ENCODE measurements around the gene SCD.
"Not testable (repeated sequence)": the region's sequence is repeated elsewhere in the genome, so short reads cannot be mapped to it uniquely, and the experiment has no call there.

The SCD gene

DNA sequence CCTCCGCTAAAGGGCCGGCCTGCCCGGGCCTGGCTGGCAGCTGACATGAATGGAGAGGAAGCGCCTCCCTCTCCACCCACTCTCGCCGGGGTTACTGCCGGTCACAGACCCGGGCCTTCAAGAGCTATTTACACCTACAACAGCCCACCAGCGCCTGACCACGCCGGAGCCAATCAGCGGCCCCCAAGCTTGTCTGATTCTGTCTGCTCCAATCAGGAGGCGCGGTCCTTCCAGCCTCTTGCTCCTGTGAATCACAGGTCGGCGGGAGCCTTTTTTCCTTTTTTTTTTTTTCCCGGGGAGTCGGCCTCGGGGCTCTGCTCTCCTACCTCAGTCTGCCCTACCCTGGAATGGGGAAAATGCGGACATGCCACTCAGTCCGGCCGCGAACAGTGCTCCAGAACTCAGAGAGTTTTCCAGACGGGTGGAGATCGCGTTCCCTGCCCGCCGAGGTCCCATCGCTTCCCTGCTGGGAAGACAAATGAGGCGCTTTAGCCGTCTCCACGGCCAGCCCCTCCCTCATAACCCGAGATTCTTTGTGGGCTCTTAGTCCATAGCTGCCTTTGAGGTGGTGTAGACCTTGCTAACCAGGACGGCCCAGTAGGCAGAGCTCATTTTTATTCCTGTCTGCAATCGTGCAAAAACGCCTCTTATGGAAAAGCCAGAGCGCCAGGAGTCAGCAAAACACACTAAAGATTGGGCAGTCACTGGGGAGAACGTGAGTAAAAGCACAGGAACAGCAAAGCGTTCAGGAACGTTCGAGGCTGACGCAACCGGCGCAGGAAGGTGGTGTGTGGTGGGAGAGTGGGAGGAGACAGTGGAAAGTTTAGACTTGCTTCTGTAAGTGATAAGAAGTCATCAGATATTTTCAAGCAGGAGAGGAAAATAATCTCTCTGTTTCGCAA, 26.5 kb downstream of the SCD start:
- Histone ChIP-seq H3K9me3 (ENCODE audit: low read depth, low read length) (no peaks in the 10 kb centered on the region), H3K9ac (ENCODE audit: insufficient read length) (no peak overlapping the region), H3K36me3 (ENCODE audit: insufficient read depth, low read length) (no peaks in the 10 kb centered on the region), H3K27ac (no peak overlapping the region), H3K4me3 (no peak overlapping the region)
- TF ChIP-seq FOXP2 (optimal IDR thresholded peaks at IDR 0.05; ENCODE audit: control extremely low read depth, extremely low read length, insufficient read depth) (no peak), EZH2 (IDR thresholded peaks at IDR 0.05) (no peak), POLR2AphosphoS5 (IDR thresholded peaks at IDR 0.05; ENCODE audit: borderline replicate concordance, low read depth, low read length) (no peak; the same call in 1 of the 2 replicates)
- DNase-seq (ENCODE audit: low read depth, low spot score): no peak

GRCh38 chr10:100374200-100374655, 27.2 kb downstream of the SCD start:
- Histone ChIP-seq H3K27ac (no peak overlapping the region), H3K36me3 (ENCODE audit: insufficient read depth, low read length) (no peaks in the 10 kb centered on the region)

GRCh38 chr10:100374677-100375353, 27.8 kb downstream of the SCD start:
- not testable (repeated sequence) for H3K9ac ChIP-seq (ENCODE audit: insufficient read length); H3K36me3 ChIP-seq (ENCODE audit: insufficient read depth, low read length); H3K4me3 ChIP-seq; DNase-seq (ENCODE audit: low read depth, low spot score); H3K9me3 ChIP-seq (ENCODE audit: low read depth, low read length); H3K27ac ChIP-seq

More at GRCh38 chr10:100374200-100374655, 27.2 kb downstream of the SCD start:
- no peak for DNase-seq (ENCODE audit: low read depth, low spot score)
- TF ChIP-seq EZH2 (IDR thresholded peaks at IDR 0.05) (no peak), FOXP2 (optimal IDR thresholded peaks at IDR 0.05; ENCODE audit: control extremely low read depth, extremely low read length, insufficient read depth) (no peak), POLR2AphosphoS5 (IDR thresholded peaks at IDR 0.05; ENCODE audit: borderline replicate concordance, low read depth, low read length) (no peak)
- H3K4me3 ChIP-seq: no peak overlapping the region
- H3K9ac ChIP-seq (ENCODE audit: insufficient read length): no peak overlapping the region
- no peaks in the 10 kb centered on the region for H3K9me3 ChIP-seq (ENCODE audit: low read depth, low read length)

DNA sequence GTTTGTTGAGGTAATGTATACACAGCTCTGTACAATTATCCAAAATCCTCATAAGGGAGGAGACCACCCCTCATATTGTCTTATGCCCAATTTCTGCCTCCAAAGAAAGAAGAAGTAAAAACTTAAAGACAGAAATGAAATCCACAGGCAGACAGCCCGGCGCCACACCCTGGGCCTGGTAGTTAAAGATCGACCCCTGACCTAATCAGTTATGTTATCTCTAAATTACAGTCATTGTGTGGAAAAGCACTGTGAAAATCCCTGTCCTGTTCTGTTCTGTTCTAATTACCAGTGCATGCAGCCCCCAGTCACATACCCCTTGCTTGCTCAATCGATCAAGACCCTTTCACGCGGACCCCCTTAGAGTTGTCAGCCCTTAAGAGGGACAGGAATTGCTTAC, 29.6 kb downstream of the SCD start:
- not testable (repeated sequence) for H3K4me3 ChIP-seq

DNA sequence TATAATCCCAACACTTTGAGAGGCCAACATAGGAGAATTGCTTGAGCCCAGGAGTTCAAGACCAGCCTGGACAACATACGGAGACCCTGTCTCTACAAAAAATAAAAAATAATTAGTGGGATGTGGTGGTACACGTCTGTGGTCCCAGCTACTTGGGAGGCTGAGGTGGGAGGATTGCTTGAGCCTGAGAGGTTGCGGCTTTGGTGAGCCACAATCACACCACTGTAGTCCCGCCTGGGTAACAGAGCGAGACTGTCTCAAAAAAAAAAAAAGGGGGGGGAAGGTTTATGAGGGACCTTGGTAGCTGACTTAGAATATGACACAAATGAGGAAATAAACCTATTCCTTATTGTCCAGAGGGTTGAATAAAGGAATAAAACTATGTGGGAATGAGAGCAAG, 30.8 kb downstream of the SCD start:
- H3K9me3 ChIP-seq (ENCODE audit: low read depth, low read length): no peaks in the 10 kb centered on the region
- H3K9ac ChIP-seq (ENCODE audit: insufficient read length): no peak overlapping the region
- no peak overlapping the region for H3K4me3 ChIP-seq
- TF ChIP-seq POLR2AphosphoS5 (IDR thresholded peaks at IDR 0.05; ENCODE audit: borderline replicate concordance, low read depth, low read length) (no peak), EZH2 (IDR thresholded peaks at IDR 0.05) (no peak)
- no peak overlapping the region for H3K27ac ChIP-seq
- H3K36me3 ChIP-seq (ENCODE audit: insufficient read depth, low read length): no peaks in the 10 kb centered on the region
- DNase-seq (ENCODE audit: low read depth, low spot score): no peak

More for the DNA sequence above, 29.6 kb downstream of the SCD start:
- not testable (repeated sequence) for DNase-seq (ENCODE audit: low read depth, low spot score); H3K36me3 ChIP-seq (ENCODE audit: insufficient read depth, low read length); H3K27ac ChIP-seq; H3K9me3 ChIP-seq (ENCODE audit: low read depth, low read length); H3K9ac ChIP-seq (ENCODE audit: insufficient read length)

DNA sequence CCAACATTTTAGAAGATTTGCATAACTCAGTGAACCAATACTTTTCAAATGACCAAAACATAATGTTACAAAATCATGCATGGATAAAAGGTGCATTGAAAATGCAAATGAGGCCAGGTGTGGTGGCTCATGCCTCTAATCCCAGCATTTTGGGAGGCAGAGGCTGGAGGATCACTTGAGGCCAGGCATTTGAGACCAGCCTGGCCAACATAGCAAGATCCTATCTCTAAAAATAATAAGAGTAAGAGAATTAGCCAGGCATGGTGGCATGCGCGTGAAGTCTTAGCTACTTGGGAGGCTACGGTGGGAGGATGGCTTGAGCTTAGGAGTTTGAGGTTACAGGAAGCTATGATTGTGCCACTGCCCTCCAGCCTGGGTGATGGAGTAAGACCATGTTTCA, 33.4 kb downstream of the SCD start:
- TF ChIP-seq EZH2 (IDR thresholded peaks at IDR 0.05): no peak
- TF ChIP-seq FOXP2 (optimal IDR thresholded peaks at IDR 0.05; ENCODE audit: control extremely low read depth, extremely low read length, insufficient read depth): no peak
- TF ChIP-seq POLR2AphosphoS5 (IDR thresholded peaks at IDR 0.05; ENCODE audit: borderline replicate concordance, low read depth, low read length): no peak
- Histone ChIP-seq H3K4me3 (no peak overlapping the region), H3K36me3 (ENCODE audit: insufficient read depth, low read length) (no peaks in the 10 kb centered on the region), H3K9ac (ENCODE audit: insufficient read length) (no peak overlapping the region), H3K27ac (no peak overlapping the region), H3K9me3 (ENCODE audit: low read depth, low read length) (no peaks in the 10 kb centered on the region)
- no peak for DNase-seq (ENCODE audit: low read depth, low spot score)

DNA sequence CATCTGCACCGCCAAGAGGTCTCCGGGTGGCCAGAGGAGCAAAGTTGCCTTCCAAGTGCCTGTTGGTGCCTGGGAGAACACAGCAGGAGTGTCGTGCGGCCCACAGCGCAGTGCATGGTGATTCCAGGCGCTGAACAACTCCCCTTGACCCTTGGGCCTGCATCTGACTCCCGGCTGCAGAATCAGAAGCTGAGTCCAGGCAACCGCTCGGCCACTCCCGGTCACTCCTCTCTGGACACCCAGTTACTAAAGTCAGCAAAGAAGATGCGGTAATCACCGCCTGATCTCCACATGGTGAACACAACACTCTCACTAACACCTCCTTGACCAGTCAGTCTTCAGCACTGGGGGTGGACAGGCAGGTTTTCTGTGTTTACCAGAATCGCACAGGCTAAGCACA, 35.5 kb downstream of the SCD start:
- Histone ChIP-seq H3K36me3 (ENCODE audit: insufficient read depth, low read length) (no peaks in the 10 kb centered on the region), H3K9ac (ENCODE audit: insufficient read length) (no peak overlapping the region), H3K27ac (no peak overlapping the region), H3K9me3 (ENCODE audit: low read depth, low read length) (no peaks in the 10 kb centered on the region), H3K4me3 (no peak overlapping the region)
- TF ChIP-seq FOXP2 (optimal IDR thresholded peaks at IDR 0.05; ENCODE audit: control extremely low read depth, extremely low read length, insufficient read depth): no peak
- TF ChIP-seq POLR2AphosphoS5 (IDR thresholded peaks at IDR 0.05; ENCODE audit: borderline replicate concordance, low read depth, low read length): no peak
- TF ChIP-seq EZH2 (IDR thresholded peaks at IDR 0.05): no peak
- DNase-seq (ENCODE audit: low read depth, low spot score): no peak

- no peak for TF ChIP-seq EZH2 (IDR thresholded peaks at IDR 0.05)
- H3K9ac ChIP-seq (ENCODE audit: insufficient read length): no peak overlapping the region
- DNase-seq (ENCODE audit: low read depth, low spot score): no peak
- no peak overlapping the region for H3K27ac ChIP-seq
- no peak overlapping the region for H3K4me3 ChIP-seq
- H3K9me3 ChIP-seq (ENCODE audit: low read depth, low read length): no peaks in the 10 kb centered on the region
- H3K36me3 ChIP-seq (ENCODE audit: insufficient read depth, low read length): no peaks in the 10 kb centered on the region
Measured at GRCh38 chr10:100383251-100383650, 36.2 kb downstream of the SCD start.
